ENCODE data around the gene GXYLT2. TPM values are rescaled to one million over a fixed set of nuclear protein-coding genes. Genes with fewer than 3 reads are reported as not detected.

GXYLT2 gene
- total RNA-seq (2014; rRNA removed; shearing (Covaris generic); ENCODE audit: low replicate concordance), result 0.81 and 0.89 TPM in 2 replicates

GRCh38 chr3:72887705-72888545 is at the start of gene GXYLT2:
TSS of gene GXYLT2 (plus strand) at chr3:72888046. CDS start at chr3:72888234, 188 bp downstream.
- Histone ChIP-seq H3K4me3 (peak within 1 kb of the TSS; percentile 40), H3K27me3 (no peaks in the 10 kb centered on the region; the same call in 1 of the 2 replicates), H3K36me3 (no peaks in the 10 kb centered on the region), H3K9me3 (no peaks in the 10 kb centered on the region)
- DNase-seq, result peak; percentile 53

DNA sequence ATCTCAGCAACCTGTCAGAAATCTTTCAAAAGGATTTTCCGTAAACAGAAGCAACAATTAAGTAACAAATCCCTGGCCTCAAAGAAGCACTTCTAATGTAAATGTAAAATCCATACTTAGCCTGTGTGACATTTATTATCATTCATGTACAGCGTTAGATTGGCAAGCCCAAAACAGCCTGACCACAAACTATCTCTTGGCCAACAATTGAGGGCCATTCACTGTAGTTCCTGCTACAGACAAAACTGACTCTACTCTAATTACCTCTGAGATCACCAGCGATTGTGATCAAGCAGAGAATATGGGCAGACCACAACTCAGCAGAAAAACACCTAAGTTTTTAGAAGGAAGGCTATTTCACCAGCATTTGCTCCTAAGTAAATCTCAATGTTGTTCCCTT is 48.8 kb upstream of the GXYLT2 start:
- Histone ChIP-seq H3K36me3 (peaks cover 7% of the 10 kb centered on the region), H3K4me3 (no peak overlapping the region), H3K9me3 (no peaks in the 10 kb centered on the region), H3K27me3 (no peaks in the 10 kb centered on the region)
- no peak for DNase-seq

DNA sequence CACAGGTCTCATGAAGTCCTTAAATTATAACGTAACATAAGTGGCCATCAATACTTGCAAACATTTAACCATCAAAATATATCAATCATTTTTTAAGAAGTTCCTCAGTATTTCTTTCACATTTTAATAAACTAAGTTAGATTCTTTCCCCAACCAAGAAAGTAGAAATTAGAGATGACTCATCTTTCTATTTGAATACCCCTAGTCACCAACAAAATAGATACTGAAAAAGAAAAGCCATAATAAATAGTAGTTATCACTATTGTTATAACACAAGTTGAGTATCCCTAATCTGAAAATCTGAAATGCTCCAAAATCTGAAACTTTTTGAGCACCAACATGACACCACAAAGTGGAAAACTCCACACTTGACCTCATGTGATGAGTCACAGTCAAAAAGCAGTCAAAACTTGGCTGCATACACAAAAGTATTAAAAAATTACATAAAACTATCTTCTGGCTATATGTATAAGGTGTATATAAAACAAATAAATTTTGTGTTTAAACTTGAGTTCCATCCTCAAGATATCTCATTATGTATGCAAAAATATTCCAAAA is 43.3 kb upstream of the GXYLT2 start:
- no peaks in the 10 kb centered on the region for H3K9me3 ChIP-seq
- peaks cover 7% of the 10 kb centered on the region for H3K36me3 ChIP-seq
- H3K4me3 ChIP-seq, result no peak overlapping the region
- DNase-seq, result no peak
- H3K27me3 ChIP-seq, result no peaks in the 10 kb centered on the region

GRCh38 chr3:72846166-72846565 is 41.7 kb upstream of the GXYLT2 start:
- no peaks in the 10 kb centered on the region for H3K27me3 ChIP-seq
- no peaks in the 10 kb centered on the region for H3K9me3 ChIP-seq
- H3K36me3 ChIP-seq, result peaks cover 4% of the 10 kb centered on the region; the same call in 1 of the 2 replicates
- no peak for DNase-seq
- H3K4me3 ChIP-seq, result no peak overlapping the region

GRCh38 chr3:72847282-72847681 is 40.6 kb upstream of the GXYLT2 start:
- H3K27me3 ChIP-seq, result no peaks in the 10 kb centered on the region
- no peaks in the 10 kb centered on the region for H3K9me3 ChIP-seq
- no peaks in the 10 kb centered on the region for H3K36me3 ChIP-seq
- peak overlapping the region; percentile 73 for H3K4me3 ChIP-seq
- DNase-seq, result no peak

GRCh38 chr3:72847751-72848702 is 39.8 kb upstream of the GXYLT2 start, which contains the start of gene SHQ1:
TSS of gene SHQ1 (minus strand) at chr3:72848445. CDS start at chr3:72848340, 105 bp downstream.
- peak within 1 kb of the TSS; percentile 73 for H3K4me3 ChIP-seq
- no peaks in the 10 kb centered on the region for H3K27me3 ChIP-seq
- no peaks in the 10 kb centered on the region for H3K9me3 ChIP-seq
- peak; percentile 89 for DNase-seq
- H3K36me3 ChIP-seq, result no peaks in the 10 kb centered on the region

- DNase-seq, result no peak
- Histone ChIP-seq H3K36me3 (no peaks in the 10 kb centered on the region), H3K9me3 (no peaks in the 10 kb centered on the region), H3K27me3 (no peaks in the 10 kb centered on the region), H3K4me3 (peak overlapping the region; percentile 73)
These were observed 39.2 kb upstream of the GXYLT2 start for GRCh38 chr3:72848703-72849081.

DNA sequence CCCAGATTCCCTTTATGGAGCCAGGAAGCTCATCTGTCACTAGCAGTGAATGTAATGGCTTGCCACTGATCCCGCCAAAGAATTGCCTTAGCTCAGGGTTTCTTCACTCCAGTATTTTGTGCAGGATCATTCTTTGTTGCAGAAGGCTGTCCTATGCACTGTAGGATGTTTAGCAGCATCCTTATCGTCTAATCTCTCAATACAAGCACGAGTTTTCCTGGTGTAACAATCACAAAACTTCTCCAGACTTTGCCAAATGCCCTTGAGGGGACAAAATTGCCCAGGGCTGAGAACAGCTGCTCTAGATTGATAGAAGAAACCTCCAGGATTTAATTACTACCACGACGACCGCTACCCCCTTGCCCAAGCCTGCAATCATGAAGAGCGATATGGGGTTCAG is 32.8 kb upstream of the GXYLT2 start:
- no peaks in the 10 kb centered on the region for H3K27me3 ChIP-seq
- H3K36me3 ChIP-seq, result no peaks in the 10 kb centered on the region
- DNase-seq, result no peak
- no peak overlapping the region for H3K4me3 ChIP-seq
- H3K9me3 ChIP-seq, result no peaks in the 10 kb centered on the region

DNA sequence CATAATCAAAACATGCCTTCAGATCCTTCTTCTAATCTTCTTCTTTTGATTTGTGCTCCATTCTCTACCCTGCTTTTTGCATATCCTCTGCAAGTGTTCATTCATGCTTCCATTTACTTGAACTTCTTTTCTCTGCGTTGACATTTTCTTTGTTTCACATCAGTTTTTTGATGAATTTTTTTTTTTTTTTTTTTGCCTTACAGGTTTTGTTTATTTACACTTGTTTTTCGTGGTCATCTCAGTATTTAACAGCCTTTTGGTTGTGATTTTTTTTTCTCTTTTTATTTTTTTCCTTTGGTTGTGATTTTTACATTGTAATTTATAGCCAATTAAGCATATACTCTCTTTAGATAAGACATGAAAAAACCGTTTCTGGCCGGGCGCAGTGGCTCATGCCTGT is 27.8 kb upstream of the GXYLT2 start:
- Histone ChIP-seq H3K27me3 (no peaks in the 10 kb centered on the region), H3K36me3 (no peaks in the 10 kb centered on the region)
- no peak for DNase-seq

DNA sequence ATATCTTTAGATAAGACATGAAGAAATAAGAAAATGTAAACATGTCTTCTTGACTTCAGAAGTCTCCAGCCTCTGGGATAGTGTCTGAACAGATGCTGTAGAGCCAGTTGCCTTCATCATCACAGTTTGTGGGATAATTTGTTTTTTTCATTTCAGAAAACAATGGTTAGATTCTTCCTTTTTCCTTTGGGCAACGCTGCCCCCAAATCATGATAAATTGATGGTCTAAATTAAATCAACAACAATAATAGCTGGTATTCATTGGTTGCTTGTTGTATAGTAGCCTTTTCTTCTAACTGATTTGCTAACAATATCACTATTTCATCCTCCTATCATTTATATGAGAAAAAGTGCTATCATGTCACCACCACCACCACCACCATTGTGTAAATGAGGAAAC is 27.0 kb upstream of the GXYLT2 start:
- DNase-seq, result no peak
- H3K4me3 ChIP-seq, result no peak overlapping the region
- H3K36me3 ChIP-seq, result no peaks in the 10 kb centered on the region
- no peaks in the 10 kb centered on the region for H3K9me3 ChIP-seq
- H3K27me3 ChIP-seq, result no peaks in the 10 kb centered on the region

More for the DNA sequence above, 27.8 kb upstream of the GXYLT2 start:
- no peaks in the 10 kb centered on the region for H3K9me3 ChIP-seq
- no peak overlapping the region for H3K4me3 ChIP-seq

GRCh38 chr3:72862314-72863090 is 25.3 kb upstream of the GXYLT2 start:
- DNase-seq, result no peak
- no peaks in the 10 kb centered on the region for H3K9me3 ChIP-seq
- H3K27me3 ChIP-seq, result no peaks in the 10 kb centered on the region

DNA sequence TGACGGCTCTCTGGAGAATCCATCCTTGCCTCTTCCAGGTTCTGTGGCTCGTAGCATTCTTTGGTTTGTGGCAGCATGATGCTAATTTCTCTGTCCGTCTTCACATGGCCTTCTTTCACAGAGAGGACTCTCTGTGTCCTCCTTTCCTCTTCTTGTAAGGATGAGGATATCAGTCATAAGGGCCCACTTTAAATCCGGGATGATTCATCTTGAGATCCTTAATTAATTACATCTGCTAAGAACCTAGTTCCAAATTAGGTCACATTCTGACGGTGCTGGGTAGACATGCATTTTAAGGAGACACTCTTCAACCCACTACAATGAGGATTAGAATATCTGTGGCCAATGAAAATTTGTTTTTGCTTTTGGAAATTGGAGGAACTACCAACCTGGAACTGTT is 15.7 kb upstream of the GXYLT2 start:
- Histone ChIP-seq H3K4me3 (no peak overlapping the region), H3K27me3 (no peaks in the 10 kb centered on the region), H3K36me3 (no peaks in the 10 kb centered on the region), H3K9me3 (no peaks in the 10 kb centered on the region)
- DNase-seq, result no peak

More at GRCh38 chr3:72862314-72863090, 25.3 kb upstream of the GXYLT2 start:
- Histone ChIP-seq H3K4me3 (no peak overlapping the region), H3K36me3 (no peaks in the 10 kb centered on the region)

DNA sequence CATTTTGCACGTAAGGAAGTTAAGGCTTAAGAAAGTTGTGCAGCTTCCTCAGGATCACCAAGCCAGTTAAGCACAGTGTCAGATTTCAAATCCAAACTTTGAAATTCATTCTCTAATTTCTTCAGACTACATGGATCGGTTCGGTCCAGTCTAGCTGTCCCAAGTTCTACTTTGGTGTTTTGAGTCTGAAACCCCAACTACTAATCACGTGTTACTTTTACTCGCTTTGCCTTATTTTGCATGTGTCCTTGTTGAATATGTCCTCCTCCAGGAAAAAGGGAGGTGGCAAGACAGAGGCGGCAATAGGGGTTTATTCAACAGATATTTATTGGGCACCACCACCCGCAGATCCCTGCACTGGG is 522 bp upstream of the GXYLT2 start:
- no peak for DNase-seq
- no peaks in the 10 kb centered on the region for H3K36me3 ChIP-seq
- H3K27me3 ChIP-seq, result no peaks in the 10 kb centered on the region; the same call in 1 of the 2 replicates
- peak overlapping the region; percentile 40 for H3K4me3 ChIP-seq
- no peaks in the 10 kb centered on the region for H3K9me3 ChIP-seq

GRCh38 chr3:72888546-72889309 is 882 bp downstream of the GXYLT2 start:
- Histone ChIP-seq H3K27me3 (no peaks in the 10 kb centered on the region; the same call in 1 of the 2 replicates), H3K36me3 (no peaks in the 10 kb centered on the region), H3K9me3 (no peaks in the 10 kb centered on the region), H3K4me3 (peak overlapping the region; percentile 24; the same call in 1 of the 2 replicates)
- DNase-seq, result no peak

DNA sequence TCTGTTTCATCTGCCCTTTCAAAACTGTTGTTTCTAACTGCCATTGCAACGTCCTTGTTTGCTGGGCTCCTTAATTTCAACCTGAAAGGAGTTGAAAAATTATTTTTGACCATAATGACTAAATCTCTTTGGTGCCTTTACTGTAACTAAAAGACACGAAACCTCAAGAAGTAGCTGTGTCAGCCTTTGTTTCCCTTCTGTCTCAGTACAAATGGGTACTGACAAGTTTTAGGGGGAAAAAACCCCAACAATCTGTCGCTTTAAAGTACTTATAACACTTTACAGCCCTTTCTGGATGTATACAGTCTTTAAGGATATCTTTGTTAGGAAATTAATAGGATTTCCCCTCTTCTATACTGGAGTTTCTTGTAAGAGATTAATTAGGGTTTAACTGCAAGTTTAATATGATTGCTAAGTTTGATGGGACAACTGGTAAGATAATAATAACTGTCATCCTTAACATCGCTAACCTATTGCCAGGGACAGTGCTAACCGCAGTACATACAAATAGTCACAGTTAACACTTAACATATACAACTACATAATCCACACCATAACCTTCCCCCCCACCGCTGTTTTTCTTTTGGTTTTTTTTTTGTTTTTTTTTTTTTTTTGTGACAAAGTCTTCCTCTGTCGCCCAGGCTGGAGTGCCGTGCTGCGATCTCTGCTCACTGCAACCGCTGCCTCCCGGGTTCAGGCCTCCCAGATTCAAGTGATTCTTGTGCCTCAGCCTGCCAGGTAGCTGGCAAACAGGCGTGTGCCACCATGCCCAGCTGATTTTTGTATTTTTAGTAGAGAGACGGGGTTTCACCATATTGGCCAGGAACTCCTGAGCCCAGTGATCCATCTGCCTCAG is 1.7 kb downstream of the GXYLT2 start:
- no peaks in the 10 kb centered on the region; the same call in 1 of the 2 replicates for H3K27me3 ChIP-seq
- no peaks in the 10 kb centered on the region for H3K9me3 ChIP-seq
- no peak for DNase-seq
- H3K36me3 ChIP-seq, result no peaks in the 10 kb centered on the region
- H3K4me3 ChIP-seq, result no peak overlapping the region
